Naive thymus-derived CD4-positive, alpha-beta T cell (primary cell): ENCODE results near the gene MRPL2. TPM values are rescaled to one million over a fixed set of nuclear protein-coding genes. Genes with fewer than 3 reads are reported as not detected.

Experiments used
- ATAC-seq: fragments of 150-1000 bp; cut with Tn5 transposase; 2 replicates; pipeline ENCODE4 v1.10.0; 2021; ENCODE audit warnings: mild to moderate bottlenecking, moderate library complexity
- CTCF ChIA-PET: fragments of 350-600 bp; sonication (Branson Sonifier 250); formaldehyde crosslinking; loops from one replicate; lab custom pipeline; 2021; ENCODE audit warnings: antibody characterized with exemption; lab: Charles Lee
- POLR2A ChIA-PET: fragments of 350-600 bp; sonication (Branson Sonifier 250); formaldehyde crosslinking; loops from one replicate; lab custom pipeline; 2021; ENCODE audit warnings: antibody characterized with exemption, inconsistent platforms; lab: Charles Lee
- DNase-seq, 9 donors: peaks; one replicate each; pipeline versions ENCODE4 v3.0.0 to v3.0.0-alpha.2; 2020 to 2022; ENCODE audit warnings: mixed read lengths in 1 of 9
- H3K27ac ChIP-seq: one replicate; pipeline ENCODE4 v1.7.0; 2013; ENCODE audit warnings: mild to moderate bottlenecking, low read depth, low read length, moderate library complexity
- H3K27me3 ChIP-seq, 2 donors: one replicate each; pipeline ENCODE4 v1.7.0; 2013; ENCODE audit warnings: low read length in 2 of 2, mild to moderate bottlenecking in 2 of 2, moderate library complexity in 2 of 2; ENCODE audit not compliant: control insufficient read depth in 2 of 2, insufficient read depth in 2 of 2
- H3K36me3 ChIP-seq, 3 experiments: 1 replicate in 2 of 3; 2 replicates in 1 of 3; pipeline ENCODE4 v1.7.0; 2013; ENCODE audit warnings: low read length in 3 of 3, mild to moderate bottlenecking in 3 of 3, moderate library complexity in 1 of 3; ENCODE audit not compliant: insufficient read depth in 3 of 3, control insufficient read depth in 2 of 3
- H3K4me1 ChIP-seq, 2 donors: one replicate each; pipeline ENCODE4 v1.7.0; 2013; ENCODE audit warnings: low read length in 2 of 2, mild to moderate bottlenecking in 2 of 2, moderate library complexity in 1 of 2; ENCODE audit not compliant: control insufficient read depth in 2 of 2, insufficient read depth in 2 of 2
- H3K4me3 ChIP-seq: 2 replicates; pipeline ENCODE4 v1.7.0; 2013; ENCODE audit warnings: mild to moderate bottlenecking, low read length
- H3K9me3 ChIP-seq, 3 experiments: 1 replicate in 2 of 3; 2 replicates in 1 of 3; pipeline ENCODE4 v1.7.0; 2013; ENCODE audit warnings: low read length in 3 of 3; ENCODE audit not compliant: control insufficient read depth in 2 of 3
- H3K27ac Mint-ChIP-seq, 9 donors: one replicate each; pipeline ENCODE4 v1.8.0; 2020 to 2022; ENCODE audit warnings: mixed read lengths in 9 of 9, mild to moderate bottlenecking in 8 of 9, moderate library complexity in 5 of 9, inconsistent platforms in 2 of 9
- H3K27me3 Mint-ChIP-seq, 5 donors: one replicate each; pipeline ENCODE4 v1.8.0; 2021 to 2022; ENCODE audit warnings: mixed read lengths in 5 of 5, mild to moderate bottlenecking in 1 of 5
- H3K36me3 Mint-ChIP-seq, 5 donors: one replicate each; pipeline ENCODE4 v1.8.0; 2020 to 2022; ENCODE audit warnings: mixed read lengths in 5 of 5, mild to moderate bottlenecking in 3 of 5, inconsistent platforms in 1 of 5
- H3K4me1 Mint-ChIP-seq, 7 donors: one replicate each; pipeline ENCODE4 v1.8.0; 2020 to 2022; ENCODE audit warnings: mixed read lengths in 7 of 7, mild to moderate bottlenecking in 3 of 7, inconsistent platforms in 1 of 7
- H3K4me3 Mint-ChIP-seq, 10 donors: one replicate each; pipeline ENCODE4 v1.8.0; 2020 to 2022; ENCODE audit warnings: mild to moderate bottlenecking in 10 of 10, mixed read lengths in 10 of 10, moderate library complexity in 6 of 10, inconsistent platforms in 2 of 10
- H3K9me3 Mint-ChIP-seq, 11 donors: one replicate each; pipeline ENCODE4 v1.8.0; 2020 to 2022; ENCODE audit warnings: mixed read lengths in 11 of 11, mild to moderate bottlenecking in 4 of 11, inconsistent platforms in 1 of 11, moderate library complexity in 1 of 11
- intact Hi-C, 2 donors: fragments of 100-400 bp; cut with micrococcal nuclease; formaldehyde crosslinking; loops; one replicate each; pipeline ENCODE4 v1.15.1; 2023
- polyA plus RNA-seq, 2 donors: library from polyadenylated mRNA; unstranded; fragments of 300-500 nt; fragmentation: Illumina TruSeq; gene quantifications; one replicate each; pipeline ENCODE4 v1.2.3, GENCODE V29; 2021
- total RNA-seq, 6 experiments: library from RNA in 5 of 6; stranded (reverse) in 5 of 6; gene quantifications; 1 replicate in 5 of 6; 2 replicates in 1 of 6; pipeline ENCODE4 v1.2.3 and lab custom pipeline; 2021 to 2026

MRPL2 gene
- total and polyA plus RNA-seq, 7 experiments from 2014 or later: 32.0 to 58.6 (median 48.4) TPM

GRCh38 chr6:43055966-43056365 is 3.3 kb downstream of the MRPL2 start:
- peaks cover 0 to 17% (median 13%) of the 10 kb centered on the region in 5 donors for H3K36me3 Mint-ChIP-seq
- H3K4me3 Mint-ChIP-seq: peak overlapping the region in 4 of 10 donors; percentile 7 to 69 (median 48)
- ATAC-seq (no peak), DNase-seq (no peak)
- H3K4me1 Mint-ChIP-seq: peaks cover 40 to 74% (median 63%) of the 10 kb centered on the region in 7 donors
- peak overlapping the region in 6 of 9 donors; percentile 7 to 79 (median 46) for H3K27ac Mint-ChIP-seq
- intact Hi-C loops: loop anchor here (10.0 kb wide), 2 partner anchors 459 to 1321 kb away; partner anchors contain the start of genes LRRC73 (in 1 of the 2), POLR1C (in 1 of the 2), TFEB (in 1 of the 2) and YIPF3 (in 1 of the 2)
- no peak overlapping the region for H3K4me3 ChIP-seq
- ChIA-PET POLR2A (interaction anchor here (0.6 to 4.3 kb wide), 6 partner anchors 35 to 126 kb away, joined by 3 to 37 read pairs (median 18); partner anchors contain the start of genes CNPY3, KLHDC3, MEA1 and PPP2R5D), CTCF (interaction anchor here (0.5 to 0.6 kb wide), 2 partner anchors 9 to 21 kb away, joined by 3 to 4 read pairs; no protein-coding TSS in a partner anchor)
- H3K9me3 Mint-ChIP-seq: no peaks in the 10 kb centered on the region
- no peak overlapping the region for H3K27ac ChIP-seq
- H3K27me3 ChIP-seq: no peaks in the 10 kb centered on the region
- H3K27me3 Mint-ChIP-seq: no peaks in the 10 kb centered on the region
- peaks cover 0 to 23% (median 0%) of the 10 kb centered on the region in 3 experiments for H3K36me3 ChIP-seq
- peaks cover 8 to 33% of the 10 kb centered on the region in 2 donors for H3K4me1 ChIP-seq
- no peaks in the 10 kb centered on the region for H3K9me3 ChIP-seq

GRCh38 chr6:43054206-43054943 is 4.9 kb downstream of the MRPL2 start:
- CTCF ChIA-PET: interaction anchor here (1.0 to 1.2 kb wide), 5 partner anchors 29 to 124 kb away, joined by 3 to 5 read pairs (median 4); partner anchors contain the start of genes KLHDC3 and RRP36
- peaks cover 0 to 24% (median 8%) of the 10 kb centered on the region in 5 donors for H3K36me3 Mint-ChIP-seq
- Histone ChIP-seq H3K4me1 (peaks cover 8 to 24% of the 10 kb centered on the region in 2 donors), H3K4me3 (peak overlapping the region; percentile 70), H3K27ac (peak overlapping the region; percentile 89), H3K36me3 (peaks cover 0 to 34% (median under 1%) of the 10 kb centered on the region in 3 experiments), H3K27me3 (no peaks in the 10 kb centered on the region), H3K9me3 (no peaks in the 10 kb centered on the region)
- no peaks in the 10 kb centered on the region for H3K9me3 Mint-ChIP-seq
- H3K27ac Mint-ChIP-seq: peak overlapping the region; percentile 92 to 99 (median 97)
- peak overlapping the region; percentile 86 to 99 (median 94) for H3K4me3 Mint-ChIP-seq
- ATAC-seq: no peak
- intact Hi-C loops: loop anchor here (5.0 to 10.0 kb wide), 3 partner anchors 460 to 1320 kb away; partner anchors contain the start of genes LRRC73 (in 1 of the 2), POLR1C (in 1 of the 2), TFEB (in 1 of the 2) and YIPF3 (in 1 of the 2)
- peaks cover 38 to 64% (median 56%) of the 10 kb centered on the region in 7 donors for H3K4me1 Mint-ChIP-seq
- H3K27me3 Mint-ChIP-seq: no peaks in the 10 kb centered on the region
- no peak for DNase-seq
- POLR2A ChIA-PET: interaction anchor here (0.6 to 4.3 kb wide), 19 partner anchors 9 to 462 kb away, joined by 3 to 37 read pairs (median 4); partner anchors contain the start of genes CNPY3, KLHDC3, MEA1 and PEX6

GRCh38 chr6:43053545-43054205 is 5.6 kb downstream of the MRPL2 start, which contains the start of gene CUL7:
CUL7 (minus strand) TSS chr6:43053851; CDS start chr6:43052788, 1,063 bp downstream.
- no peaks in the 10 kb centered on the region for H3K9me3 Mint-ChIP-seq
- intact Hi-C loops: loop anchor here (1.0 to 10.0 kb wide), 9 partner anchors 32 to 1319 kb away; partner anchors contain the start of genes CNPY3 (in 2 of the 2), KLHDC3 (in 2 of the 2), PEX6 (in 2 of the 2) and PPP2R5D (in 2 of the 2)
- H3K27me3 Mint-ChIP-seq: no peaks in the 10 kb centered on the region
- no peaks in the 10 kb centered on the region for H3K9me3 ChIP-seq
- peak within 1 kb of the TSS; percentile 92 to 99 (median 97) for H3K27ac Mint-ChIP-seq
- CTCF ChIA-PET: interaction anchor here (1.0 to 1.2 kb wide), 5 partner anchors 29 to 124 kb away, joined by 3 to 5 read pairs (median 4); partner anchors contain the start of genes KLHDC3 and RRP36
- peak within 1 kb of the TSS; percentile 70 for H3K4me3 ChIP-seq
- peaks cover 0 to 36% (median 4%) of the 10 kb centered on the region in 3 experiments for H3K36me3 ChIP-seq
- H3K27ac ChIP-seq: peak within 1 kb of the TSS; percentile 89
- H3K4me3 Mint-ChIP-seq: peak within 1 kb of the TSS; percentile 86 to 99 (median 94)
- H3K36me3 Mint-ChIP-seq: peaks cover 0 to 28% (median 7%) of the 10 kb centered on the region in 5 donors
- peak; percentile 99 for ATAC-seq
- peaks cover 37 to 58% (median 50%) of the 10 kb centered on the region in 7 donors for H3K4me1 Mint-ChIP-seq
- POLR2A ChIA-PET: interaction anchor here (0.6 to 4.3 kb wide), 21 partner anchors 9 to 553 kb away, joined by 3 to 37 read pairs (median 4); partner anchors contain the start of genes CNPY3, KLHDC3, MEA1 and PEX6
- DNase-seq: peak; percentile 72 to 90 (median 88)
- no peaks in the 10 kb centered on the region for H3K27me3 ChIP-seq
- peaks cover 8 to 24% of the 10 kb centered on the region in 2 donors for H3K4me1 ChIP-seq

GRCh38 chr6:43052842-43053544 is 6.2 kb downstream of the MRPL2 start:
- intact Hi-C loops: loop anchor here (1.0 to 10.0 kb wide), 9 partner anchors 32 to 1318 kb away; partner anchors contain the start of genes CNPY3 (in 2 of the 2), KLHDC3 (in 2 of the 2), PEX6 (in 2 of the 2) and PPP2R5D (in 2 of the 2)
- no peaks in the 10 kb centered on the region for H3K9me3 ChIP-seq
- peak overlapping the region; percentile 86 to 99 (median 94) for H3K4me3 Mint-ChIP-seq
- H3K27me3 Mint-ChIP-seq: no peaks in the 10 kb centered on the region
- no peaks in the 10 kb centered on the region for H3K27me3 ChIP-seq
- ATAC-seq (peak; percentile 22), DNase-seq (peak in 2 of 9 donors; percentile 8 to 30)
- peaks cover 8 to 17% of the 10 kb centered on the region in 2 donors for H3K4me1 ChIP-seq
- peak overlapping the region; percentile 92 to 99 (median 97) for H3K27ac Mint-ChIP-seq
- peaks cover 0 to 39% (median 4%) of the 10 kb centered on the region in 3 experiments for H3K36me3 ChIP-seq
- POLR2A ChIA-PET: interaction anchor here (0.6 to 4.3 kb wide), 17 partner anchors 8 to 554 kb away, joined by 3 to 37 read pairs (median 4); partner anchors contain the start of genes CNPY3, KLHDC3, MEA1 and PEX6
- peaks cover 0 to 28% (median 7%) of the 10 kb centered on the region in 5 donors for H3K36me3 Mint-ChIP-seq
- CTCF ChIA-PET: interaction anchor here (0.7 to 1.1 kb wide), 3 partner anchors 32 to 117 kb away, joined by 4 to 5 read pairs (median 4); partner anchors contain the start of gene RRP36
- H3K4me3 ChIP-seq: peak overlapping the region; percentile 70
- H3K4me1 Mint-ChIP-seq: peaks cover 31 to 51% (median 43%) of the 10 kb centered on the region in 7 donors
- peak overlapping the region; percentile 89 for H3K27ac ChIP-seq
- H3K9me3 Mint-ChIP-seq: no peaks in the 10 kb centered on the region

GRCh38 chr6:43052225-43052841 is 6.9 kb downstream of the MRPL2 start:
- POLR2A ChIA-PET: interaction anchor here (1.0 to 4.3 kb wide), 5 partner anchors 15 to 123 kb away, joined by 3 to 34 read pairs (median 22); partner anchors contain the start of genes CNPY3, PEX6 and RRP36
- no peak for ATAC-seq
- peaks cover 0 to 31% (median 7%) of the 10 kb centered on the region in 5 donors for H3K36me3 Mint-ChIP-seq
- Histone ChIP-seq H3K4me1 (peaks cover 8 to 13% of the 10 kb centered on the region in 2 donors), H3K27me3 (no peaks in the 10 kb centered on the region), H3K4me3 (peak overlapping the region; percentile 70), H3K9me3 (no peaks in the 10 kb centered on the region), H3K36me3 (peaks cover 0 to 37% (median 4%) of the 10 kb centered on the region in 3 experiments), H3K27ac (peak overlapping the region; percentile 89)
- H3K27me3 Mint-ChIP-seq: no peaks in the 10 kb centered on the region
- H3K27ac Mint-ChIP-seq: peak overlapping the region; percentile 92 to 99 (median 97)
- no peaks in the 10 kb centered on the region for H3K9me3 Mint-ChIP-seq
- peaks cover 29 to 48% (median 37%) of the 10 kb centered on the region in 7 donors for H3K4me1 Mint-ChIP-seq
- CTCF ChIA-PET: interaction anchor here (0.7 kb wide), 1 partner anchor 116 kb away, joined by 4 read pairs; no protein-coding TSS in a partner anchor
- intact Hi-C loops: loop anchor here (5.0 to 10.0 kb wide), 3 partner anchors 462 to 1318 kb away; partner anchors contain the start of genes LRRC73 (in 1 of the 2), POLR1C (in 1 of the 2), TFEB (in 1 of the 2) and YIPF3 (in 1 of the 2)
- DNase-seq: no peak
- peak overlapping the region; percentile 86 to 99 (median 94) for H3K4me3 Mint-ChIP-seq
